GM12875 (cell line): ENCODE measurements around the gene TCEAL3.
"Not testable (repeated sequence)": the region's sequence is repeated elsewhere in the genome, so short reads cannot be mapped to it uniquely, and the experiment has no call there.

Experiments used
- H3K4me3 ChIP-seq: one replicate; pipeline ENCODE4 v1.5.1; 2011; ENCODE audit warnings: low read depth, low read length, control low read depth
- TF ChIP-seq, protein P1 (sequence below): IDR thresholded peaks from 2 replicates; pipeline ENCODE4 v1.5.1; 2011; ENCODE audit warnings: low read depth, mild to moderate bottlenecking, control low read depth, inconsistent platforms, low read length, moderate library complexity, borderline replicate concordance; ENCODE audit not compliant: insufficient read depth

The TCEAL3 gene

DNA sequence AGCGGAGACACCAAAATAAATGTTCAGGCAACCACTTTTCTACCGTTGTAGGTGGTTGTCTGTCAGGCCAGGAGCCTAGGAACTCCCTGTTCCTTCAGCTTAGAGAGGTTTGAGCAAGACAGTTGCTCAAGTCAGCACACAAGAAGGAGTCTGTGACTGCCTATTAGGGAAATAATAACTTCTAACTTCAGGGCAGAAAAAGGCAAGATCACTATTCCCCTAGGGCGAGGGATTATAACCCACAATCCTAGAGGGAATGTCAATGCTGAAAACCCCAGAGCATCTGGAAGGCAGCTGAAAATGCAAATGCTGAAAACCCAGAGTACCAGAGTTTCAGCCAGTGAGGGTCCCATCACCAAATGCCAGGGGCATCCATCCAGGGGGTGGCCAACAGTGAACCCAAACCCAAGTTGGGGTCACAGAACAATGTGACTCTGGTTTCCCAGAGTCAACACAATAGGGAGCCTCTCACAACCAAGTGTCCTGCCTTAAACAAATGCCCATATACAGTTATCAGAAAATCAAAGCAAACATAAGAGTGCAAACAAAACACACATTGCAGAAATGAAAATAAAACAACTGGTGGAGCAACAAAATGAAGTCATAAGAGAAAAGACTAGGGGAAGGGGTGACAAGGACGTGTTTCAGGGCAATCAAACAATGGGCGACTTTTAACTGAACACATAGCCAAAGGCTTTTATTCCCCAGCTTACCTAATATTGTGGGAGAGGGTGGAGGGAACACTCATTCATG, 51.1 kb downstream of the TCEAL3 start:
- H3K4me3 ChIP-seq, result no peak overlapping the region
- TF ChIP-seq, protein P1, sequence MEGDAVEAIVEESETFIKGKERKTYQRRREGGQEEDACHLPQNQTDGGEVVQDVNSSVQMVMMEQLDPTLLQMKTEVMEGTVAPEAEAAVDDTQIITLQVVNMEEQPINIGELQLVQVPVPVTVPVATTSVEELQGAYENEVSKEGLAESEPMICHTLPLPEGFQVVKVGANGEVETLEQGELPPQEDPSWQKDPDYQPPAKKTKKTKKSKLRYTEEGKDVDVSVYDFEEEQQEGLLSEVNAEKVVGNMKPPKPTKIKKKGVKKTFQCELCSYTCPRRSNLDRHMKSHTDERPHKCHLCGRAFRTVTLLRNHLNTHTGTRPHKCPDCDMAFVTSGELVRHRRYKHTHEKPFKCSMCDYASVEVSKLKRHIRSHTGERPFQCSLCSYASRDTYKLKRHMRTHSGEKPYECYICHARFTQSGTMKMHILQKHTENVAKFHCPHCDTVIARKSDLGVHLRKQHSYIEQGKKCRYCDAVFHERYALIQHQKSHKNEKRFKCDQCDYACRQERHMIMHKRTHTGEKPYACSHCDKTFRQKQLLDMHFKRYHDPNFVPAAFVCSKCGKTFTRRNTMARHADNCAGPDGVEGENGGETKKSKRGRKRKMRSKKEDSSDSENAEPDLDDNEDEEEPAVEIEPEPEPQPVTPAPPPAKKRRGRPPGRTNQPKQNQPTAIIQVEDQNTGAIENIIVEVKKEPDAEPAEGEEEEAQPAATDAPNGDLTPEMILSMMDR, result no peak

DNA sequence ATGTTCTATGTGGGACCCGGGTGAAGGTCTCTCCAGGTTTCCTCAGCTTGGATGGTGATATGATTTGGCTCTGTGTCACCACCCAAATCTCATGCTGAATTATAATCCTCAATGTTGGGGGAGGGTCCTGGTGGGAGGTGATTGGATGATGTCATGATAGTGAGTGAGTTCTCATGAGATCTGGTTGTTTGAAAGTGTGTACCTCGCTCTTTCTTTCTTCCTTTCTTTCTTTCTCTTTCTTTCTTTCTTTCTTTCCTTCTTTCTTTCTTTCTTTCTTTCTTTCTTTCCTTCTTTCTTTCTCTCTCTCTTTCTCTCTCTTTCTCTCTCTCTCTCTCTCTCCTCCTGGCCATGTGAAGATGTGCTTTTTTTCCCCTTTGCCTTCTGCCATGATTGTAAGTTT, 51.7 kb downstream of the TCEAL3 start:
- H3K4me3 ChIP-seq, result not testable (repeated sequence)
